ENCODE results near the gene ZNF71. TPM values are rescaled to one million over a fixed set of nuclear protein-coding genes. Genes with fewer than 3 reads are reported as not detected.
A peak's percentile ranks its signal among the peaks of the same experiment; 100 is the strongest.

ZNF71 gene
- total and polyA plus RNA-seq, 4 experiments from 2014 or later, result 7.1 to 13.7 (median 8.2) TPM

GRCh38 chr19:56572589-56572988 is 22.5 kb upstream of the ZNF71 start:
- peaks cover 6 to 56% of the 10 kb centered on the region in 2 donors for H3K9me3 ChIP-seq (ENCODE audit: control insufficient read depth in 1 of 2, low read length in 2 of 2)
- peaks cover 7% of the 10 kb centered on the region for H3K4me1 ChIP-seq (ENCODE audit: insufficient read depth, low read length)
- ChIA-PET CTCF (ENCODE audit: partially characterized antibody) (no interaction called here), POLR2A (ENCODE audit: partially characterized antibody) (interaction anchor here (0.7 kb wide), 1 partner anchor 101 kb away, joined by 3 read pairs; no protein-coding TSS in a partner anchor)
- no peak overlapping the region for H3K4me3 ChIP-seq (ENCODE audit: low read length in 2 of 2)
- intact Hi-C loops (cut with micrococcal nuclease), result no loop called here
- H3K27ac ChIP-seq (ENCODE audit: low read depth, low read length), result no peak overlapping the region
- Mint-ChIP-seq H3K9me3 (peaks cover 6 to 91% (median 75%) of the 10 kb centered on the region in 8 donors), H3K36me3 (peaks cover 65 to 73% of the 10 kb centered on the region in 2 donors), H3K4me3 (no peak overlapping the region), H3K27me3 (no peaks in the 10 kb centered on the region), H3K4me1 (peaks cover 2 to 10% (median 6%) of the 10 kb centered on the region in 4 donors), H3K27ac (no peak overlapping the region)
- H3K27me3 ChIP-seq (ENCODE audit: insufficient read depth, low read length), result no peaks in the 10 kb centered on the region
- DNase-seq, result no peak
- peaks cover 4% of the 10 kb centered on the region for H3K36me3 ChIP-seq (ENCODE audit: insufficient read depth, low read length)

DNA sequence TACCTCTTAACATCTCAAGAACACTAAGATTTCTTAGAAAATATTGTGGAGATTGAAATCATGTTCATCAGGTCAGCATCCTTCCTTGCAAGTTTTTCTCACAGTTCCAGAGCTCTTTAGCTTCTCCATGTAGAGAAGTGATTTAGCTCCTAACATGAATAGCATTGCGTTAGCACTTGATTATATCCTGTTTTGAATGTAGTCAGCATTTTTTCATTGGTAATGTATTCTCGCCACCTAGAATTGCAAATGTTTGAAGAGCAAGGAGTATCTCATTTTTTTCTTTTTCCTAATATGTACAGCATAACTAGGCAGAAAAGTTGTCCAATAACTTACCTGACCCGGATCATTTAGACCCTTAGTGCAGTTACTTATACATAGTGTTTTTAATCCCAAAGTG is 21.2 kb upstream of the ZNF71 start:
- Histone ChIP-seq H3K36me3 (ENCODE audit: insufficient read depth, low read length) (peaks cover 4% of the 10 kb centered on the region), H3K4me1 (ENCODE audit: insufficient read depth, low read length) (no peaks in the 10 kb centered on the region), H3K4me3 (ENCODE audit: low read length in 2 of 2) (peak overlapping the region in 1 of 2 donors; percentile 10), H3K27ac (ENCODE audit: low read depth, low read length) (no peak overlapping the region), H3K27me3 (ENCODE audit: insufficient read depth, low read length) (no peaks in the 10 kb centered on the region), H3K9me3 (ENCODE audit: control insufficient read depth in 1 of 2, low read length in 2 of 2) (peaks cover 16 to 69% of the 10 kb centered on the region in 2 donors)
- DNase-seq, result no peak
- no peaks in the 10 kb centered on the region for H3K4me1 Mint-ChIP-seq
- intact Hi-C loops (cut with micrococcal nuclease), result no loop called here
- peaks cover 63 to 68% of the 10 kb centered on the region in 2 donors for H3K36me3 Mint-ChIP-seq
- no peaks in the 10 kb centered on the region for H3K27me3 Mint-ChIP-seq
- POLR2A ChIA-PET (ENCODE audit: partially characterized antibody), result no interaction called here
- CTCF ChIA-PET (ENCODE audit: partially characterized antibody), result no interaction called here
- H3K27ac Mint-ChIP-seq, result no peak overlapping the region
- peaks cover 6 to 95% (median 84%) of the 10 kb centered on the region in 8 donors for H3K9me3 Mint-ChIP-seq
- no peak overlapping the region for H3K4me3 Mint-ChIP-seq

GRCh38 chr19:56577719-56578602 is 17.1 kb upstream of the ZNF71 start:
- Histone ChIP-seq H3K36me3 (ENCODE audit: insufficient read depth, low read length) (peaks cover 4% of the 10 kb centered on the region), H3K4me3 (ENCODE audit: low read length in 2 of 2) (peak overlapping the region in 1 of 2 donors; percentile 11), H3K4me1 (ENCODE audit: insufficient read depth, low read length) (no peaks in the 10 kb centered on the region), H3K27me3 (ENCODE audit: insufficient read depth, low read length) (no peaks in the 10 kb centered on the region), H3K9me3 (ENCODE audit: control insufficient read depth in 1 of 2, low read length in 2 of 2) (peaks cover 20 to 84% of the 10 kb centered on the region in 2 donors), H3K27ac (ENCODE audit: low read depth, low read length) (no peak overlapping the region)
- ChIA-PET POLR2A (ENCODE audit: partially characterized antibody) (no interaction called here), CTCF (ENCODE audit: partially characterized antibody) (no interaction called here)
- Mint-ChIP-seq H3K27ac (no peak overlapping the region), H3K36me3 (peaks cover 42 to 49% of the 10 kb centered on the region in 2 donors), H3K4me3 (no peak overlapping the region), H3K27me3 (no peaks in the 10 kb centered on the region), H3K4me1 (peaks cover 0 to 4% (median 0%) of the 10 kb centered on the region in 4 donors), H3K9me3 (peaks cover 6 to 100% (median 93%) of the 10 kb centered on the region in 8 donors)
- DNase-seq, result no peak
- intact Hi-C loops (cut with micrococcal nuclease), result no loop called here

DNA sequence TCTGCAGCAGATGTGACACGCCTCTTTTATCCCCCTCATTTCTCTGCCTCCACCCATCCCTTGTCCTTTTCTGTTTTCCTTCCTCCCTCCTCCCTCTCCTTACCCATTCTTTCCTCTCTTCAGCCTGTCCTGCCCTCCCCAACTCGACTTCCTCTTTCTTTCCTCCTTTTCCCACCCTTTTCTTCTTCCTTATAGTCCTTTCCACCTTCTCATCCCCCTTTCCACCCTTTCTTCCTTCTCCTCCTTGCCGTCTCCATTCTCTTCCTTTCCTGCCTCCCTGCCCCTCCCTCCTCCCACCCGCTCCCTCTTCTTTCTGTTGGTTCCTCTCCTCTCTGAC is 688 bp upstream of the ZNF71 start:
- intact Hi-C loops (cut with micrococcal nuclease), result no loop called here
- peaks cover 12 to 22% (median 16%) of the 10 kb centered on the region in 4 donors for H3K4me1 Mint-ChIP-seq
- H3K27me3 Mint-ChIP-seq, result peaks cover 0 to 2% of the 10 kb centered on the region in 2 donors
- no peaks in the 10 kb centered on the region for H3K27me3 ChIP-seq (ENCODE audit: insufficient read depth, low read length)
- H3K9me3 ChIP-seq (ENCODE audit: control insufficient read depth in 1 of 2, low read length in 2 of 2), result no peaks in the 10 kb centered on the region
- peak overlapping the region; percentile 55 to 57 for H3K4me3 ChIP-seq (ENCODE audit: low read length in 2 of 2)
- H3K4me3 Mint-ChIP-seq, result peak overlapping the region; percentile 86 to 98 (median 92)
- peaks cover 17% of the 10 kb centered on the region for H3K4me1 ChIP-seq (ENCODE audit: insufficient read depth, low read length)
- H3K36me3 Mint-ChIP-seq, result peaks cover 22 to 25% of the 10 kb centered on the region in 2 donors
- peaks cover 0 to 41% (median 27%) of the 10 kb centered on the region in 8 donors for H3K9me3 Mint-ChIP-seq
- no peaks in the 10 kb centered on the region for H3K36me3 ChIP-seq (ENCODE audit: insufficient read depth, low read length)
- ChIA-PET POLR2A (ENCODE audit: partially characterized antibody) (interaction anchor here (0.6 to 1.3 kb wide), 4 partner anchors 28 to 840 kb away, joined by 3 to 6 read pairs (median 4); partner anchors contain the start of genes ZNF470, ZNF582 and ZSCAN5A), CTCF (ENCODE audit: partially characterized antibody) (interaction anchor here (1.3 kb wide), 1 partner anchor 201 kb away, joined by 4 read pairs; the partner anchor contains the start of gene ZNF582)
- no peak for DNase-seq
- H3K27ac ChIP-seq (ENCODE audit: low read depth, low read length), result peak overlapping the region; percentile 63
- peak overlapping the region in 5 of 7 donors; percentile 29 to 94 (median 68) for H3K27ac Mint-ChIP-seq

GRCh38 chr19:56595548-56595899 is 422 bp downstream of the ZNF71 start:
- ChIA-PET POLR2A (ENCODE audit: partially characterized antibody) (interaction anchor here (1.0 to 1.3 kb wide), 2 partner anchors 29 to 202 kb away, joined by 4 to 6 read pairs; partner anchors contain the start of genes ZNF470 and ZNF582), CTCF (ENCODE audit: partially characterized antibody) (interaction anchor here (1.3 kb wide), 1 partner anchor 203 kb away, joined by 4 read pairs; the partner anchor contains the start of gene ZNF582)
- Histone ChIP-seq H3K4me1 (ENCODE audit: insufficient read depth, low read length) (peaks cover 17% of the 10 kb centered on the region), H3K4me3 (ENCODE audit: low read length in 2 of 2) (peak overlapping the region; percentile 55 to 57), H3K36me3 (ENCODE audit: insufficient read depth, low read length) (no peaks in the 10 kb centered on the region), H3K27me3 (ENCODE audit: insufficient read depth, low read length) (no peaks in the 10 kb centered on the region), H3K9me3 (ENCODE audit: control insufficient read depth in 1 of 2, low read length in 2 of 2) (no peaks in the 10 kb centered on the region), H3K27ac (ENCODE audit: low read depth, low read length) (peak overlapping the region; percentile 63)
- Mint-ChIP-seq H3K27ac (peak overlapping the region; percentile 54 to 94 (median 91)), H3K4me3 (peak overlapping the region; percentile 88 to 98 (median 93)), H3K27me3 (peaks cover 0 to 2% of the 10 kb centered on the region in 2 donors), H3K4me1 (peaks cover 14 to 22% (median 17%) of the 10 kb centered on the region in 4 donors), H3K36me3 (peaks cover 26 to 32% of the 10 kb centered on the region in 2 donors), H3K9me3 (peaks cover 2 to 38% (median 29%) of the 10 kb centered on the region in 8 donors)
- intact Hi-C loops (cut with micrococcal nuclease), result loop anchor here (1.0 to 5.0 kb wide), 4 partner anchors 28 to 193 kb away; partner anchors contain the start of genes ZFP28, ZNF470, ZNF583 and ZNF835
- no peak for DNase-seq

- H3K9me3 Mint-ChIP-seq, result peaks cover 2 to 42% (median 33%) of the 10 kb centered on the region in 8 donors
- Histone ChIP-seq H3K9me3 (ENCODE audit: control insufficient read depth in 1 of 2, low read length in 2 of 2) (peaks cover 0 to 10% of the 10 kb centered on the region in 2 donors), H3K4me1 (ENCODE audit: insufficient read depth, low read length) (peaks cover 17% of the 10 kb centered on the region), H3K27ac (ENCODE audit: low read depth, low read length) (no peak overlapping the region), H3K36me3 (ENCODE audit: insufficient read depth, low read length) (peaks cover 7% of the 10 kb centered on the region), H3K4me3 (ENCODE audit: low read length in 2 of 2) (no peak overlapping the region), H3K27me3 (ENCODE audit: insufficient read depth, low read length) (no peaks in the 10 kb centered on the region)
- H3K27me3 Mint-ChIP-seq, result no peaks in the 10 kb centered on the region
- no peak for DNase-seq
- intact Hi-C loops (cut with micrococcal nuclease), result loop anchor here (5.0 kb wide), 1 partner anchor 194 kb away; the partner anchor contains the start of gene ZNF583
- H3K4me1 Mint-ChIP-seq, result peaks cover 16 to 25% (median 21%) of the 10 kb centered on the region in 4 donors
- peaks cover 38 to 44% of the 10 kb centered on the region in 2 donors for H3K36me3 Mint-ChIP-seq
- ChIA-PET CTCF (ENCODE audit: partially characterized antibody) (no interaction called here), POLR2A (ENCODE audit: partially characterized antibody) (no interaction called here)
- no peak overlapping the region for H3K27ac Mint-ChIP-seq
- H3K4me3 Mint-ChIP-seq, result peak overlapping the region in 7 of 8 donors; percentile 88 to 98 (median 93)
These were observed 1.6 kb downstream of the ZNF71 start for GRCh38 chr19:56596676-56597075.

DNA sequence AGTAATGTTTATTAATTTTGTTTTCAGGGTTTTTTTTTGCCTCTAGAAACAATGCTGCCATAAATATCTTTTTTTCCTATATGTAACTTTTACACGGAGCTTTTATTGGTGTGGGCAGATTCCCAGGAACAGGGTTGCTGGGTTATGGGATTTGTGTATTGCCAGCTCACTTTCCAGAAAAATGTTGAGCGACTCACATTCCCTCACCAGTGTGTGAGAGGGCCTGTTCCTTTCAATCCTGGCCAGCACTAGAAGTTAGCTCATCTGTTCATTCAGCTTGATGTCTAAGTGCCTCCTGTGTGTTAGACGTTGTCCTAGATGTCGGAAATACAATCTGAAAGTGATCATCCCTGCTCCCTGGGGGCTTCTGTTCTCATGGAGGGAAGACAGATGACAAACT is 2.6 kb downstream of the ZNF71 start:
- no peak for DNase-seq

More for the DNA sequence above, 2.6 kb downstream of the ZNF71 start:
- H3K4me1 Mint-ChIP-seq, result peaks cover 16 to 32% (median 21%) of the 10 kb centered on the region in 4 donors
- Histone ChIP-seq H3K36me3 (ENCODE audit: insufficient read depth, low read length) (peaks cover 15% of the 10 kb centered on the region), H3K4me3 (ENCODE audit: low read length in 2 of 2) (no peak overlapping the region), H3K9me3 (ENCODE audit: control insufficient read depth in 1 of 2, low read length in 2 of 2) (peaks cover 0 to 10% of the 10 kb centered on the region in 2 donors), H3K27ac (ENCODE audit: low read depth, low read length) (no peak overlapping the region), H3K4me1 (ENCODE audit: insufficient read depth, low read length) (peaks cover 17% of the 10 kb centered on the region), H3K27me3 (ENCODE audit: insufficient read depth, low read length) (no peaks in the 10 kb centered on the region)
- H3K27me3 Mint-ChIP-seq, result no peaks in the 10 kb centered on the region
- CTCF ChIA-PET (ENCODE audit: partially characterized antibody), result no interaction called here
- H3K4me3 Mint-ChIP-seq, result no peak overlapping the region
- peaks cover 2 to 45% (median 36%) of the 10 kb centered on the region in 8 donors for H3K9me3 Mint-ChIP-seq
- POLR2A ChIA-PET (ENCODE audit: partially characterized antibody), result no interaction called here
- H3K36me3 Mint-ChIP-seq, result peaks cover 46 to 54% of the 10 kb centered on the region in 2 donors
- intact Hi-C loops (cut with micrococcal nuclease), result loop anchor here (5.0 kb wide), 1 partner anchor 195 kb away; the partner anchor contains the start of gene ZNF583
- peak overlapping the region in 1 of 7 donors; percentile 29 for H3K27ac Mint-ChIP-seq

Data from CD4-positive, alpha-beta memory T cell (primary cell).